HepG2 (cell line): ENCODE measurements around the gene ZNF84. TPM values are rescaled to one million over a fixed set of nuclear protein-coding genes. Genes with fewer than 3 reads are reported as not detected.

Source experiments
- ATAC-seq: fragments of 200-7000 bp; cut with Tn5 transposase; 3 replicates; pipeline ENCODE4 v1.9.1; 2020; ENCODE audit warnings: mild to moderate bottlenecking, moderate library complexity
- BruUV-seq: library from RNA; stranded (reverse); fragments of 400-500 nt; replicated peaks from 2 replicates; lab custom pipeline; 2021; lab: Mats Ljungman, UMichigan
- CTCF ChIA-PET: fragments of 300-600 bp; formaldehyde crosslinking; extraction: SDS; loops from one replicate; lab custom pipeline; 2021; ENCODE audit warnings: low total read pairs, inconsistent platforms, low intra/inter-chr PET ratio; lab: Yijun Ruan, JAX
- POLR2A ChIA-PET: fragments of 350-600 bp; sonication (Branson Sonifier 250); formaldehyde crosslinking; loops from one replicate; lab custom pipeline; 2020; ENCODE audit warnings: antibody characterized with exemption, inconsistent platforms; lab: Yijun Ruan, JAX
- DNase-seq: peaks from one replicate; pipeline ENCODE4 v3.0.0-alpha.2; 2015; ENCODE audit warnings: low spot score
- FAIRE-seq: peaks from 3 replicates; lab custom pipeline; 2011; peaks lifted over from hg19 to GRCh38; lab: Jason Lieb, UNC
- H2AFZ ChIP-seq: one replicate; pipeline ENCODE4 v1.6.1; 2011; ENCODE audit warnings: low read length, inconsistent platforms
- H3K27ac ChIP-seq: fragments of 300-600 bp; 3 replicates; pipeline ENCODE4 v1.8.0; 2011; ENCODE audit warnings: mixed run types, mild to moderate bottlenecking, mixed read lengths, low read length, inconsistent platforms; ENCODE audit not compliant: insufficient read depth; ENCODE audit errors: extremely low read length
- H3K27me3 ChIP-seq, 2 experiments: fragments of 200-600 bp in 1 of 2; 2 replicates in 1 of 2; 3 replicates in 1 of 2; pipeline versions ENCODE4 v1.6.0 to v1.8.0; 2011; ENCODE audit warnings: low read length in 2 of 2, mild to moderate bottlenecking in 2 of 2, moderate library complexity in 2 of 2, inconsistent platforms in 1 of 2; ENCODE audit not compliant: insufficient read depth in 2 of 2, control insufficient read depth in 1 of 2
- H3K36me3 ChIP-seq, 2 experiments: fragments of 200-600 bp in 1 of 2; replicated peaks in 1 of 2; 2 replicates in 1 of 2; 3 replicates in 1 of 2; pipeline versions ENCODE4 v1.5.1 to v1.8.0; 2011; ENCODE audit warnings: low read length in 2 of 2, inconsistent platforms in 1 of 2; ENCODE audit not compliant: insufficient read depth in 2 of 2, control insufficient read depth in 1 of 2
- H3K4me1 ChIP-seq: 2 replicates; pipeline ENCODE4 v1.5.1; 2012; ENCODE audit warnings: low read length, inconsistent platforms; ENCODE audit not compliant: insufficient read depth
- H3K4me2 ChIP-seq: 2 replicates; pipeline ENCODE4 v1.6.0; 2011; ENCODE audit warnings: low read depth, low read length, inconsistent platforms
- H3K4me3 ChIP-seq, 3 experiments: fragments of 200-600 bp in 1 of 3; sonication (generic), shearing (Covaris generic) in 1 of 3; replicated peaks in 1 of 3; 2 replicates each; pipeline ENCODE4 v1.5.1; 2011 to 2016; ENCODE audit warnings: low read length in 3 of 3, inconsistent platforms in 2 of 3, low read depth in 2 of 3, mild to moderate bottlenecking in 2 of 3, control low read depth in 1 of 3, mixed read lengths in 1 of 3; ENCODE audit not compliant: insufficient read depth in 1 of 3
- H3K79me2 ChIP-seq: one replicate; pipeline ENCODE4 v1.6.1; 2011; ENCODE audit warnings: low read length, inconsistent platforms; ENCODE audit not compliant: insufficient read depth
- H3K9ac ChIP-seq: 2 replicates; pipeline ENCODE4 v1.6.0; 2011; ENCODE audit warnings: mild to moderate bottlenecking, low read depth, low read length, inconsistent platforms; ENCODE audit not compliant: insufficient read depth
- H3K9me3 ChIP-seq: 2 replicates; pipeline ENCODE4 v1.5.1; 2012; ENCODE audit warnings: mild to moderate bottlenecking, low read length
- H4K20me1 ChIP-seq: 2 replicates; pipeline ENCODE4 v1.6.0; 2011; ENCODE audit warnings: inconsistent platforms, mild to moderate bottlenecking, low read length, moderate library complexity; ENCODE audit not compliant: insufficient read depth
- ATF7-NPFF ChIP-seq: sonication (generic); formaldehyde crosslinking; IDR thresholded peaks from 2 replicates; pipeline ENCODE4 v1.8.1; 2023; ENCODE audit warnings: mild to moderate bottlenecking, low read depth, missing genetic modification reagents, moderate library complexity
- KDM5A ChIP-seq: fragments of 200-600 bp; sonication (generic); IDR thresholded peaks from 2 replicates; pipeline ENCODE4 v1.7.0; 2018; ENCODE audit warnings: antibody characterized with exemption, mild to moderate bottlenecking, low read length, borderline replicate concordance
- NFYB ChIP-seq: sonication (generic); formaldehyde crosslinking; IDR thresholded peaks from 2 replicates; pipeline ENCODE4 v1.4.0; 2020; ENCODE audit warnings: missing genetic modification reagents
- PHF8 ChIP-seq: sonication (generic); formaldehyde crosslinking; IDR thresholded peaks from 2 replicates; pipeline ENCODE4 v1.5.0; 2020; ENCODE audit warnings: missing genetic modification reagents
- RELA ChIP-seq: sonication (generic); formaldehyde crosslinking; IDR thresholded peaks from 2 replicates; pipeline ENCODE4 v1.4.0; 2020; ENCODE audit warnings: missing genetic modification reagents
- YEATS4 ChIP-seq: sonication (generic); formaldehyde crosslinking; IDR thresholded peaks from 2 replicates; pipeline ENCODE4 v1.4.0; 2020; ENCODE audit warnings: missing genetic modification reagents, borderline replicate concordance
- ZNF207 ChIP-seq: fragments of 450-650 bp; IDR thresholded peaks from 2 replicates; pipeline ENCODE4 v1.6.1; 2016; ENCODE audit warnings: antibody characterized with exemption, borderline replicate concordance
- ZNF263 ChIP-seq: sonication (generic); formaldehyde crosslinking; IDR thresholded peaks from 2 replicates; pipeline ENCODE4 v1.4.0; 2020; ENCODE audit warnings: missing genetic modification reagents
- ZNF264 ChIP-seq: sonication (generic); formaldehyde crosslinking; IDR thresholded peaks from 2 replicates; pipeline ENCODE4 v1.4.0; 2020; ENCODE audit warnings: missing genetic modification reagents
- WGBS: methylation state at CpG from one replicate; pipeline ENCODE4 v1.1.6; 2017; ENCODE audit warnings: low lambda C conversion rate; 5-methylcytosine and 5-hydroxymethylcytosine counted together
- in situ Hi-C: cut with HindIII; loops from 2 replicates; pipeline ENCODE4 v1.10.0; 2017; ENCODE audit warnings: low pct_unique_long_range_greater_than_20kb; ENCODE audit not compliant: extremely low pct_ligation_motif_present
- intact Hi-C: fragments of 100-400 bp; cut with micrococcal nuclease; formaldehyde crosslinking; loops from one replicate; pipeline ENCODE4 v1.10.0; 2022; ENCODE audit not compliant: unreplicated experiment
- polyA plus RNA-seq, 8 experiments: library from polyadenylated mRNA; depleted of rRNA in 3 of 8; stranded (reverse) in 7 of 8; unstranded in 1 of 8; fragments of >200 nt; fragmentation: Illumina TruSeq in 4 of 8; extraction: Trizol in 4 of 8; gene quantifications; 2 replicates each; pipeline versions ENCODE4 v1.2.1 to v1.2.3, GENCODE V29; 2011 to 2016; ENCODE audit warnings: low read depth in 4 of 8, missing spikeins in 1 of 8, mixed read lengths in 1 of 8; ENCODE audit not compliant: insufficient read depth in 1 of 8
- total RNA-seq, 5 experiments: library from RNA; depleted of rRNA; stranded (reverse); fragments of >200 nt; fragmentation: Illumina TruSeq; extraction: Trizol; gene quantifications; 2 replicates each; pipeline ENCODE4 v1.2.3, GENCODE V29; 2016; ENCODE audit warnings: low read depth in 1 of 5
- TF ChIP-seq, protein P1 (sequence below): sonication (generic); formaldehyde crosslinking; IDR thresholded peaks from 2 replicates; pipeline ENCODE4 v1.5.0; 2020; ENCODE audit warnings: mild to moderate bottlenecking, missing genetic modification reagents
- TF ChIP-seq, protein P2 (sequence below): sonication (generic); formaldehyde crosslinking; IDR thresholded peaks from 2 replicates; pipeline ENCODE4 v1.4.0; 2020; ENCODE audit warnings: mild to moderate bottlenecking, missing genetic modification reagents
- TF ChIP-seq, protein P3 (sequence below): IDR thresholded peaks from 2 replicates; pipeline ENCODE4 v1.6.1; 2016; ENCODE audit warnings: low read depth

Gene ZNF84
- total and polyA plus RNA-seq, 2 of the 13 experiments (the other 11 are each of a cell fraction or from before 2014, with no cell fraction given) = 15.5 to 21.8 TPM

DNA sequence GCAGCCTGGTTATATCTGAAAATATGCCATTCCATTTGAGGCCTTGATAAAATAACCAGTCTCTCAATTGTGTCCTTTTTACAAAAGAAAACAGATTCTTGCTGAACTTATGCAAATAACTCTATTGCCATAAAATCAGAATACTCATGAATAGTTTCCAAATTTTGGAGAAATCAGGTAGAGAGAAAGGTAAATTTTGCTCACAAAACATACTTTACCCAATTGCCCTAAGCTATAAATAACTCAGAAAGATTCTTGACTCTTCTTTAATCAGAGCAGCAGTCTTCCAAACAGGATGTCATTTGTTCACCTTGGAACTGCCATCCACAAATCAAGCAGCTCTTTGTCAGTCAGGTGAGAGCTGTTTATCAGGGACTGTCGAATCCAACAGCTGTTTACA is 38.6 kb upstream of the ZNF84 start:
- H3K79me2 ChIP-seq = no peaks in the 10 kb centered on the region
- ChIA-PET POLR2A (no interaction called here), CTCF (no interaction called here)
- H4K20me1 ChIP-seq = no peaks in the 10 kb centered on the region
- H3K9me3 ChIP-seq = peaks cover 92% of the 10 kb centered on the region
- no peak overlapping the region for H3K4me2 ChIP-seq
- ATAC-seq (no peak), DNase-seq (no peak), FAIRE-seq (no peak)
- WGBS = 0% methylated on average over 1 of the region's 1 CpG
- BruUV-seq = no TSS peak
- H3K4me1 ChIP-seq = no peaks in the 10 kb centered on the region
- TF ChIP-seq PHF8 (no peak), KDM5A (no peak), NFYB (CRISPR knock-in tag) (no peak), ZNF263 (CRISPR knock-in tag) (no peak), RELA (no peak), ATF7-NPFF (CRISPR knock-in tag) (no peak), ZNF264 (CRISPR knock-in tag) (no peak), YEATS4 (CRISPR knock-in tag) (no peak), ZNF207 (no peak)
- TF ChIP-seq, protein P1, sequence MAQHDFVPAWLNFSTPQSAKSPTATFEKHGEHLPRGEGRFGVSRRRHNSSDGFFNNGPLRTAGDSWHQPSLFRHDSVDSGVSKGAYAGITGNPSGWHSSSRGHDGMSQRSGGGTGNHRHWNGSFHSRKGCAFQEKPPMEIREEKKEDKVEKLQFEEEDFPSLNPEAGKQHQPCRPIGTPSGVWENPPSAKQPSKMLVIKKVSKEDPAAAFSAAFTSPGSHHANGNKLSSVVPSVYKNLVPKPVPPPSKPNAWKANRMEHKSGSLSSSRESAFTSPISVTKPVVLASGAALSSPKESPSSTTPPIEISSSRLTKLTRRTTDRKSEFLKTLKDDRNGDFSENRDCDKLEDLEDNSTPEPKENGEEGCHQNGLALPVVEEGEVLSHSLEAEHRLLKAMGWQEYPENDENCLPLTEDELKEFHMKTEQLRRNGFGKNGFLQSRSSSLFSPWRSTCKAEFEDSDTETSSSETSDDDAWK (CRISPR knock-in tag) = no peak
- TF ChIP-seq, protein P2, sequence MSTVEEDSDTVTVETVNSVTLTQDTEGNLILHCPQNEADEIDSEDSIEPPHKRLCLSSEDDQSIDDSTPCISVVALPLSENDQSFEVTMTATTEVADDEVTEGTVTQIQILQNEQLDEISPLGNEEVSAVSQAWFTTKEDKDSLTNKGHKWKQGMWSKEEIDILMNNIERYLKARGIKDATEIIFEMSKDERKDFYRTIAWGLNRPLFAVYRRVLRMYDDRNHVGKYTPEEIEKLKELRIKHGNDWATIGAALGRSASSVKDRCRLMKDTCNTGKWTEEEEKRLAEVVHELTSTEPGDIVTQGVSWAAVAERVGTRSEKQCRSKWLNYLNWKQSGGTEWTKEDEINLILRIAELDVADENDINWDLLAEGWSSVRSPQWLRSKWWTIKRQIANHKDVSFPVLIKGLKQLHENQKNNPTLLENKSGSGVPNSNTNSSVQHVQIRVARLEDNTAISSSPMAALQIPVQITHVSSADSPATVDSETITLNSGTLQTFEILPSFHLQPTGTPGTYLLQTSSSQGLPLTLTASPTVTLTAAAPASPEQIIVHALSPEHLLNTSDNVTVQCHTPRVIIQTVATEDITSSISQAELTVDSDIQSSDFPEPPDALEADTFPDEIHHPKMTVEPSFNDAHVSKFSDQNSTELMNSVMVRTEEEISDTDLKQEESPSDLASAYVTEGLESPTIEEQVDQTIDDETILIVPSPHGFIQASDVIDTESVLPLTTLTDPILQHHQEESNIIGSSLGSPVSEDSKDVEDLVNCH = no peak
- TF ChIP-seq, protein P3, sequence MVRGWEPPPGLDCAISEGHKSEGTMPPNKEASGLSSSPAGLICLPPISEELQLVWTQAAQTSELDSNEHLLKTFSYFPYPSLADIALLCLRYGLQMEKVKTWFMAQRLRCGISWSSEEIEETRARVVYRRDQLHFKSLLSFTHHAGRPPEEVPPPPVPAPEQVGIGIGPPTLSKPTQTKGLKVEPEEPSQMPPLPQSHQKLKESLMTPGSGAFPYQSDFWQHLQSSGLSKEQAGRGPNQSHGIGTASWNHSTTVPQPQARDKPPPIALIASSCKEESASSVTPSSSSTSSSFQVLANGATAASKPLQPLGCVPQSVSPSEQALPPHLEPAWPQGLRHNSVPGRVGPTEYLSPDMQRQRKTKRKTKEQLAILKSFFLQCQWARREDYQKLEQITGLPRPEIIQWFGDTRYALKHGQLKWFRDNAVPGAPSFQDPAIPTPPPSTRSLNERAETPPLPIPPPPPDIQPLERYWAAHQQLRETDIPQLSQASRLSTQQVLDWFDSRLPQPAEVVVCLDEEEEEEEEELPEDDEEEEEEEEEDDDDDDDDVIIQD (CRISPR knock-in tag) = no peak
- TF ChIP-seq, all 625 proteins: peak for 0
- Histone ChIP-seq H3K36me3 (peaks cover 1 to 26% of the 10 kb centered on the region in 2 experiments; a peak in 4 of 5 replicates), H3K4me3 (no peak overlapping the region), H3K27me3 (no peaks in the 10 kb centered on the region), H3K9ac (no peak overlapping the region), H2AFZ (no peak overlapping the region), H3K27ac (no peak overlapping the region)
- in situ Hi-C loops (no loop called here), intact Hi-C loops (no loop called here)
